ENCODE measurements around the gene SFTA2.

- TF ChIP-seq POLR2A (IDR thresholded peaks at IDR 0.05; ENCODE audit: control extremely low read depth in 1 of 2, low read depth in 2 of 2, low read length in 2 of 2) (no peak), RXRA (IDR thresholded peaks at IDR 0.05; ENCODE audit: insufficient read depth, low read depth, low read length) (no peak), PHF8 (conservative IDR thresholded peaks at IDR 0.05; ENCODE audit: low read depth, low read length) (no peak), USF2 (IDR thresholded peaks at IDR 0.05; ENCODE audit: low read length) (no peak), CTCF (IDR thresholded peaks at IDR 0.05; ENCODE audit: control extremely low read depth in 1 of 3, insufficient read depth in 1 of 3, low read depth in 1 of 3, low read length in 3 of 3) (no peak), POLR2AphosphoS5 (IDR thresholded peaks at IDR 0.05; ENCODE audit: low read depth, low read length) (no peak), BRCA1 (IDR thresholded peaks at IDR 0.05; ENCODE audit: low read depth, low read length) (no peak), SIX5 (IDR thresholded peaks at IDR 0.05; ENCODE audit: low read depth, low read length) (no peak), CREB1 (IDR thresholded peaks at IDR 0.05) (no peak), YY1 (IDR thresholded peaks at IDR 0.05; ENCODE audit: low read depth, low read length) (no peak), ATF2 (IDR thresholded peaks at IDR 0.05; ENCODE audit: low read length) (no peak), EZH2 (IDR thresholded peaks at IDR 0.05; ENCODE audit: low read depth, low read length, severe bottlenecking) (no peak), MAX (IDR thresholded peaks at IDR 0.05) (no peak), SP2 (IDR thresholded peaks at IDR 0.05; ENCODE audit: low read length) (no peak)
These were observed 5.3 kb downstream of the SFTA2 start for GRCh38 chr6:30926644-30927043.
